Activated CD4-positive, CD25-positive, alpha-beta regulatory T cell treated with anti-CD3 and anti-CD28 coated beads, Interleukin-2, amount 50 U/mL, for 24 hours (primary cell): ENCODE measurements around the gene UTP11.

Experiments
- ATAC-seq, 2 donors: fragments of 150-1000 bp; cut with Tn5 transposase; one replicate each; pipeline ENCODE4 v1.10.0; 2021; ENCODE audit warnings: mild to moderate bottlenecking in 1 of 2, moderate library complexity in 1 of 2

UTP11 gene

GRCh38 chr1:38003261-38004250 lies 9.0 kb upstream of the UTP11 start:
- peak in 1 of 2 donors; percentile 4 for ATAC-seq

- ATAC-seq = peak; percentile 30 to 32
Measured at GRCh38 chr1:38004284-38005108, 8.0 kb upstream of the UTP11 start.

GRCh38 chr1:38005195-38006007 lies 7.1 kb upstream of the UTP11 start, which contains the start of gene FHL3:
Gene FHL3 (minus strand): TSS chr1:38005514. CDS start chr1:37999412, 6,102 bp downstream.
- ATAC-seq = peak; percentile 4 to 18

- ATAC-seq = no peak
Measured at GRCh38 chr1:38006008-38006828, 6.3 kb upstream of the UTP11 start.

GRCh38 chr1:38009088-38009840 lies 3.3 kb upstream of the UTP11 start:
- peak; percentile 74 to 80 for ATAC-seq

- no peak for ATAC-seq
Measured at GRCh38 chr1:38009841-38010180, 2.7 kb upstream of the UTP11 start.

- ATAC-seq = no peak
Measured at GRCh38 chr1:38013227-38013622, 691 bp downstream of the UTP11 start.

- ATAC-seq = no peak
Measured at GRCh38 chr1:38014171-38014570, 1.6 kb downstream of the UTP11 start.

GRCh38 chr1:38014724-38015424 lies 2.3 kb downstream of the UTP11 start:
- ATAC-seq = no peak

- ATAC-seq = no peak
Measured at GRCh38 chr1:38015978-38016725, 3.6 kb downstream of the UTP11 start.

GRCh38 chr1:38018864-38019343 lies 6.4 kb downstream of the UTP11 start:
- ATAC-seq = peak in 1 of 2 donors; percentile 65

GRCh38 chr1:38020396-38020795 lies 7.9 kb downstream of the UTP11 start:
- ATAC-seq = no peak

- ATAC-seq = no peak
Measured at GRCh38 chr1:38021969-38022368, 9.4 kb downstream of the UTP11 start.

- ATAC-seq = no peak
Measured at GRCh38 chr1:38022810-38023209, 10.3 kb downstream of the UTP11 start.

GRCh38 chr1:38025233-38025632 lies 12.7 kb downstream of the UTP11 start:
- no peak for ATAC-seq

GRCh38 chr1:38025664-38026063 lies 13.1 kb downstream of the UTP11 start:
- ATAC-seq = no peak

GRCh38 chr1:38026592-38027200 lies 14.2 kb downstream of the UTP11 start:
- ATAC-seq = no peak

- ATAC-seq = no peak
Measured at GRCh38 chr1:38027201-38028104, 14.9 kb downstream of the UTP11 start.
